Measurements from ENCODE around the gene BLVRB. TPM values are rescaled to one million over a fixed set of nuclear protein-coding genes. Genes with fewer than 3 reads are reported as not detected.

Gene BLVRB
- total and polyA plus RNA-seq, 2 experiments from 2014 or later = 43.7 to 53.7 TPM

DNA sequence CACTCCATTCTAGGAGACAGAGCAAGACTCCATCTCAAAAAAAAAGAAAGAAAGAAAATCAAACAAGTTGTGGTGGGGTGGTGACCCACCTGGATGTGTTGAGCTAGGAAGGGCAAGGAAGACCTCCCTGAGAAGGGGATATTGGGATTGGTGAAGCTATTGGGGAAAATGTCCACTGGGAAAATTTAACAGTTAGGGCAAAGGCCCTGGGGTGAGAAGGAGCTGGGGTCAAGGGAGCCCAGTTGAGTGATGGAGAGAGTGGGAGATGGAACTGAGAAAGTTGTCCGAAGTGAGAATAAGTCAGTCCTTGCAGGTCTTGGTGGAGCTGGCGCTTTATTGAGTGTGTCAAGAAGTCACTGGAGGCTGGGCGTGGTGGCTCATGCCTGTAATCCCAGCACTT lies 27.3 kb downstream of the BLVRB start:
- peaks cover 20% of the 10 kb centered on the region for H3K79me2 ChIP-seq (replicated peaks; ENCODE audit: insufficient read depth)
- H3K4me3 Mint-ChIP-seq = no peak overlapping the region
- no peaks in the 10 kb centered on the region for H3K9me3 Mint-ChIP-seq
- no peak for ATAC-seq
- H3K4me3 ChIP-seq = no peak overlapping the region
- no peak for DNase-seq (ENCODE audit: low spot score)
- H3K4me1 ChIP-seq (ENCODE audit: insufficient read depth) = peaks cover 10% of the 10 kb centered on the region
- H3K36me3 Mint-ChIP-seq (ENCODE audit: low read depth) = peaks cover 27% of the 10 kb centered on the region
- H3K9me2 ChIP-seq (ENCODE audit: insufficient read depth) = no peaks in the 10 kb centered on the region
- no peak overlapping the region for H3K27ac Mint-ChIP-seq
- peaks cover 24% of the 10 kb centered on the region for H3K27me3 Mint-ChIP-seq (ENCODE audit: insufficient read depth, low read depth, poor library complexity)
- no peaks in the 10 kb centered on the region for H3K27me3 ChIP-seq (ENCODE audit: insufficient read depth)
- H3K4me1 Mint-ChIP-seq = peaks cover 21% of the 10 kb centered on the region
- no peak overlapping the region for H3K27ac ChIP-seq (ENCODE audit: low read depth)
- no peak for TF ChIP-seq POLR2AphosphoS5 (IDR thresholded peaks at IDR 0.05; ENCODE audit: low read depth)
- no peak for TF ChIP-seq EZH2 (IDR thresholded peaks at IDR 0.05; ENCODE audit: low read depth, unreplicated experiment)
- TF ChIP-seq CREB1 (CRISPR knock-in tag; IDR thresholded peaks at IDR 0.05; ENCODE audit: low read depth) = no peak
- TF ChIP-seq, protein P1, sequence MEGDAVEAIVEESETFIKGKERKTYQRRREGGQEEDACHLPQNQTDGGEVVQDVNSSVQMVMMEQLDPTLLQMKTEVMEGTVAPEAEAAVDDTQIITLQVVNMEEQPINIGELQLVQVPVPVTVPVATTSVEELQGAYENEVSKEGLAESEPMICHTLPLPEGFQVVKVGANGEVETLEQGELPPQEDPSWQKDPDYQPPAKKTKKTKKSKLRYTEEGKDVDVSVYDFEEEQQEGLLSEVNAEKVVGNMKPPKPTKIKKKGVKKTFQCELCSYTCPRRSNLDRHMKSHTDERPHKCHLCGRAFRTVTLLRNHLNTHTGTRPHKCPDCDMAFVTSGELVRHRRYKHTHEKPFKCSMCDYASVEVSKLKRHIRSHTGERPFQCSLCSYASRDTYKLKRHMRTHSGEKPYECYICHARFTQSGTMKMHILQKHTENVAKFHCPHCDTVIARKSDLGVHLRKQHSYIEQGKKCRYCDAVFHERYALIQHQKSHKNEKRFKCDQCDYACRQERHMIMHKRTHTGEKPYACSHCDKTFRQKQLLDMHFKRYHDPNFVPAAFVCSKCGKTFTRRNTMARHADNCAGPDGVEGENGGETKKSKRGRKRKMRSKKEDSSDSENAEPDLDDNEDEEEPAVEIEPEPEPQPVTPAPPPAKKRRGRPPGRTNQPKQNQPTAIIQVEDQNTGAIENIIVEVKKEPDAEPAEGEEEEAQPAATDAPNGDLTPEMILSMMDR (conservative IDR thresholded peaks at IDR 0.05; ENCODE audit: low read depth in 2 of 2) = no peak
- no peak for TF ChIP-seq ZNF114 (CRISPR knock-in tag; IDR thresholded peaks at IDR 0.05)
- TF ChIP-seq STAT1 (IDR thresholded peaks at IDR 0.05; ENCODE audit: unreplicated experiment) = no peak
- no peak for TF ChIP-seq NANOG (IDR thresholded peaks at IDR 0.05; ENCODE audit: borderline replicate concordance)
- TF ChIP-seq JUNB (IDR thresholded peaks at IDR 0.05; ENCODE audit: unreplicated experiment) = no peak
- TF ChIP-seq, protein P2, sequence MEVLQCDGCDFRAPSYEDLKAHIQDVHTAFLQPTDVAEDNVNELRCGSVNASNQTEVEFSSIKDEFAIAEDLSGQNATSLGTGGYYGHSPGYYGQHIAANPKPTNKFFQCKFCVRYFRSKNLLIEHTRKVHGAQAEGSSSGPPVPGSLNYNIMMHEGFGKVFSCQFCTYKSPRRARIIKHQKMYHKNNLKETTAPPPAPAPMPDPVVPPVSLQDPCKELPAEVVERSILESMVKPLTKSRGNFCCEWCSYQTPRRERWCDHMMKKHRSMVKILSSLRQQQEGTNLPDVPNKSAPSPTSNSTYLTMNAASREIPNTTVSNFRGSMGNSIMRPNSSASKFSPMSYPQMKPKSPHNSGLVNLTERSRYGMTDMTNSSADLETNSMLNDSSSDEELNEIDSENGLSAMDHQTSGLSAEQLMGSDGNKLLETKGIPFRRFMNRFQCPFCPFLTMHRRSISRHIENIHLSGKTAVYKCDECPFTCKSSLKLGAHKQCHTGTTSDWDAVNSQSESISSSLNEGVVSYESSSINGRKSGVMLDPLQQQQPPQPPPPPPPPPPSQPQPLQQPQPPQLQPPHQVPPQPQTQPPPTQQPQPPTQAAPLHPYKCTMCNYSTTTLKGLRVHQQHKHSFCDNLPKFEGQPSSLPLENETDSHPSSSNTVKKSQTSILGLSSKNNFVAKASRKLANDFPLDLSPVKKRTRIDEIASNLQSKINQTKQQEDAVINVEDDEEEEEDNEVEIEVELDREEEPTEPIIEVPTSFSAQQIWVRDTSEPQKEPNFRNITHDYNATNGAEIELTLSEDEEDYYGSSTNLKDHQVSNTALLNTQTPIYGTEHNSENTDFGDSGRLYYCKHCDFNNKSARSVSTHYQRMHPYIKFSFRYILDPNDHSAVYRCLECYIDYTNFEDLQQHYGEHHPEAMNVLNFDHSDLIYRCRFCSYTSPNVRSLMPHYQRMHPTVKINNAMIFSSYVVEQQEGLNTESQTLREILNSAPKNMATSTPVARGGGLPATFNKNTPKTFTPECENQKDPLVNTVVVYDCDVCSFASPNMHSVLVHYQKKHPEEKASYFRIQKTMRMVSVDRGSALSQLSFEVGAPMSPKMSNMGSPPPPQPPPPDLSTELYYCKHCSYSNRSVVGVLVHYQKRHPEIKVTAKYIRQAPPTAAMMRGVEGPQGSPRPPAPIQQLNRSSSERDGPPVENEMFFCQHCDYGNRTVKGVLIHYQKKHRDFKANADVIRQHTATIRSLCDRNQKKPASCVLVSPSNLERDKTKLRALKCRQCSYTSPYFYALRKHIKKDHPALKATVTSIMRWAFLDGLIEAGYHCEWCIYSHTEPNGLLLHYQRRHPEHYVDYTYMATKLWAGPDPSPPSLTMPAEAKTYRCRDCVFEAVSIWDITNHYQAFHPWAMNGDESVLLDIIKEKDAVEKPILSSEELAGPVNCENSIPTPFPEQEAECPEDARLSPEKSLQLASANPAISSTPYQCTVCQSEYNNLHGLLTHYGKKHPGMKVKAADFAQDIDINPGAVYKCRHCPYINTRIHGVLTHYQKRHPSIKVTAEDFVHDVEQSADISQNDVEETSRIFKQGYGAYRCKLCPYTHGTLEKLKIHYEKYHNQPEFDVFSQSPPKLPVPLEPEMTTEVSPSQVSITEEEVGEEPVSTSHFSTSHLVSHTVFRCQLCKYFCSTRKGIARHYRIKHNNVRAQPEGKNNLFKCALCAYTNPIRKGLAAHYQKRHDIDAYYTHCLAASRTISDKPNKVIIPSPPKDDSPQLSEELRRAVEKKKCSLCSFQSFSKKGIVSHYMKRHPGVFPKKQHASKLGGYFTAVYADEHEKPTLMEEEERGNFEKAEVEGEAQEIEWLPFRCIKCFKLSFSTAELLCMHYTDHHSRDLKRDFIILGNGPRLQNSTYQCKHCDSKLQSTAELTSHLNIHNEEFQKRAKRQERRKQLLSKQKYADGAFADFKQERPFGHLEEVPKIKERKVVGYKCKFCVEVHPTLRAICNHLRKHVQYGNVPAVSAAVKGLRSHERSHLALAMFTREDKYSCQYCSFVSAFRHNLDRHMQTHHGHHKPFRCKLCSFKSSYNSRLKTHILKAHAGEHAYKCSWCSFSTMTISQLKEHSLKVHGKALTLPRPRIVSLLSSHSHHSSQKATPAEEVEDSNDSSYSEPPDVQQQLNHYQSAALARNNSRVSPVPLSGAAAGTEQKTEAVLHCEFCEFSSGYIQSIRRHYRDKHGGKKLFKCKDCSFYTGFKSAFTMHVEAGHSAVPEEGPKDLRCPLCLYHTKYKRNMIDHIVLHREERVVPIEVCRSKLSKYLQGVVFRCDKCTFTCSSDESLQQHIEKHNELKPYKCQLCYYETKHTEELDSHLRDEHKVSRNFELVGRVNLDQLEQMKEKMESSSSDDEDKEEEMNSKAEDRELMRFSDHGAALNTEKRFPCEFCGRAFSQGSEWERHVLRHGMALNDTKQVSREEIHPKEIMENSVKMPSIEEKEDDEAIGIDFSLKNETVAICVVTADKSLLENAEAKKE (CRISPR knock-in tag; IDR thresholded peaks at IDR 0.05) = no peak
- no peak for TF ChIP-seq ZNF331 (CRISPR knock-in tag; IDR thresholded peaks at IDR 0.05; ENCODE audit: low read depth)
- no peak for TF ChIP-seq EZH2phosphoT487 (IDR thresholded peaks at IDR 0.05; ENCODE audit: unreplicated experiment)
- TF ChIP-seq, protein P3, sequence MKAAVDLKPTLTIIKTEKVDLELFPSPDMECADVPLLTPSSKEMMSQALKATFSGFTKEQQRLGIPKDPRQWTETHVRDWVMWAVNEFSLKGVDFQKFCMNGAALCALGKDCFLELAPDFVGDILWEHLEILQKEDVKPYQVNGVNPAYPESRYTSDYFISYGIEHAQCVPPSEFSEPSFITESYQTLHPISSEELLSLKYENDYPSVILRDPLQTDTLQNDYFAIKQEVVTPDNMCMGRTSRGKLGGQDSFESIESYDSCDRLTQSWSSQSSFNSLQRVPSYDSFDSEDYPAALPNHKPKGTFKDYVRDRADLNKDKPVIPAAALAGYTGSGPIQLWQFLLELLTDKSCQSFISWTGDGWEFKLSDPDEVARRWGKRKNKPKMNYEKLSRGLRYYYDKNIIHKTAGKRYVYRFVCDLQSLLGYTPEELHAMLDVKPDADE (IDR thresholded peaks at IDR 0.05) = no peak
- TF ChIP-seq, protein P4, sequence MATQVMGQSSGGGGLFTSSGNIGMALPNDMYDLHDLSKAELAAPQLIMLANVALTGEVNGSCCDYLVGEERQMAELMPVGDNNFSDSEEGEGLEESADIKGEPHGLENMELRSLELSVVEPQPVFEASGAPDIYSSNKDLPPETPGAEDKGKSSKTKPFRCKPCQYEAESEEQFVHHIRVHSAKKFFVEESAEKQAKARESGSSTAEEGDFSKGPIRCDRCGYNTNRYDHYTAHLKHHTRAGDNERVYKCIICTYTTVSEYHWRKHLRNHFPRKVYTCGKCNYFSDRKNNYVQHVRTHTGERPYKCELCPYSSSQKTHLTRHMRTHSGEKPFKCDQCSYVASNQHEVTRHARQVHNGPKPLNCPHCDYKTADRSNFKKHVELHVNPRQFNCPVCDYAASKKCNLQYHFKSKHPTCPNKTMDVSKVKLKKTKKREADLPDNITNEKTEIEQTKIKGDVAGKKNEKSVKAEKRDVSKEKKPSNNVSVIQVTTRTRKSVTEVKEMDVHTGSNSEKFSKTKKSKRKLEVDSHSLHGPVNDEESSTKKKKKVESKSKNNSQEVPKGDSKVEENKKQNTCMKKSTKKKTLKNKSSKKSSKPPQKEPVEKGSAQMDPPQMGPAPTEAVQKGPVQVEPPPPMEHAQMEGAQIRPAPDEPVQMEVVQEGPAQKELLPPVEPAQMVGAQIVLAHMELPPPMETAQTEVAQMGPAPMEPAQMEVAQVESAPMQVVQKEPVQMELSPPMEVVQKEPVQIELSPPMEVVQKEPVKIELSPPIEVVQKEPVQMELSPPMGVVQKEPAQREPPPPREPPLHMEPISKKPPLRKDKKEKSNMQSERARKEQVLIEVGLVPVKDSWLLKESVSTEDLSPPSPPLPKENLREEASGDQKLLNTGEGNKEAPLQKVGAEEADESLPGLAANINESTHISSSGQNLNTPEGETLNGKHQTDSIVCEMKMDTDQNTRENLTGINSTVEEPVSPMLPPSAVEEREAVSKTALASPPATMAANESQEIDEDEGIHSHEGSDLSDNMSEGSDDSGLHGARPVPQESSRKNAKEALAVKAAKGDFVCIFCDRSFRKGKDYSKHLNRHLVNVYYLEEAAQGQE (IDR thresholded peaks at IDR 0.05; ENCODE audit: unreplicated experiment) = no peak
- no peak overlapping the region for H2AFZ ChIP-seq
- peaks cover 16% of the 10 kb centered on the region; the same call in 1 of the 2 replicates for H3K36me3 ChIP-seq (ENCODE audit: insufficient read depth)
- H3K4me2 ChIP-seq = no peak overlapping the region
- H4K20me1 ChIP-seq (replicated peaks; ENCODE audit: insufficient read depth) = peaks cover 8% of the 10 kb centered on the region; the same call in 1 of the 2 replicates
- H3F3A ChIP-seq (replicated peaks; ENCODE audit: low read depth) = peaks cover 27% of the 10 kb centered on the region
